ENCODE measurements around the gene GGTLC2.
"Not testable (repeated sequence)": the region's sequence is repeated elsewhere in the genome, so short reads cannot be mapped to it uniquely, and the experiment has no call there.

The GGTLC2 gene

GRCh38 chr22:22650398-22650797 is 6.0 kb downstream of the GGTLC2 start:
- H3K27me3 ChIP-seq (ENCODE audit: insufficient read depth, low read length, poor library complexity, severe bottlenecking); H3K9ac ChIP-seq (ENCODE audit: low read depth, low read length, poor library complexity, severe bottlenecking); H3K4me3 ChIP-seq (ENCODE audit: low read length, poor library complexity, severe bottlenecking); H3K4me2 ChIP-seq (ENCODE audit: low read depth, low read length, poor library complexity, severe bottlenecking); H3K36me3 ChIP-seq (ENCODE audit: insufficient read depth, low read length); H4K20me1 ChIP-seq (ENCODE audit: insufficient read depth, low read length, poor library complexity, severe bottlenecking); H3K4me1 ChIP-seq (ENCODE audit: insufficient read depth, low read length, poor library complexity, severe bottlenecking); H2AFZ ChIP-seq (ENCODE audit: low read length); H3K9me2 ChIP-seq (replicated peaks; ENCODE audit: low read depth, low read length); H3K9me3 ChIP-seq (ENCODE audit: insufficient read depth, low read depth, low read length); H3K79me2 ChIP-seq (ENCODE audit: insufficient read depth, low read length); H3F3A ChIP-seq (ENCODE audit: low read depth): not testable (repeated sequence)

GRCh38 chr22:22650803-22651515 is 6.5 kb downstream of the GGTLC2 start:
- H3K9me2 ChIP-seq (replicated peaks; ENCODE audit: low read depth, low read length); H3K9me3 ChIP-seq (ENCODE audit: insufficient read depth, low read depth, low read length); H3F3A ChIP-seq (ENCODE audit: low read depth); H3K36me3 ChIP-seq (ENCODE audit: insufficient read depth, low read length); H2AFZ ChIP-seq (ENCODE audit: low read length); H4K20me1 ChIP-seq (ENCODE audit: insufficient read depth, low read length, poor library complexity, severe bottlenecking); H3K79me2 ChIP-seq (ENCODE audit: insufficient read depth, low read length); H3K4me2 ChIP-seq (ENCODE audit: low read depth, low read length, poor library complexity, severe bottlenecking); H3K27me3 ChIP-seq (ENCODE audit: insufficient read depth, low read length, poor library complexity, severe bottlenecking); H3K4me3 ChIP-seq (ENCODE audit: low read length, poor library complexity, severe bottlenecking); H3K9ac ChIP-seq (ENCODE audit: low read depth, low read length, poor library complexity, severe bottlenecking): not testable (repeated sequence)
- peaks cover 15% of the 10 kb centered on the region for H3K4me1 ChIP-seq (ENCODE audit: insufficient read depth, low read length, poor library complexity, severe bottlenecking)

- not testable (repeated sequence) for H3K9me3 ChIP-seq (ENCODE audit: insufficient read depth, low read depth, low read length); H3K9me2 ChIP-seq (replicated peaks; ENCODE audit: low read depth, low read length); H3K36me3 ChIP-seq (ENCODE audit: insufficient read depth, low read length); H2AFZ ChIP-seq (ENCODE audit: low read length); H4K20me1 ChIP-seq (ENCODE audit: insufficient read depth, low read length, poor library complexity, severe bottlenecking); H3K4me3 ChIP-seq (ENCODE audit: low read length, poor library complexity, severe bottlenecking); H3K79me2 ChIP-seq (ENCODE audit: insufficient read depth, low read length); H3F3A ChIP-seq (ENCODE audit: low read depth); H3K9ac ChIP-seq (ENCODE audit: low read depth, low read length, poor library complexity, severe bottlenecking); H3K27me3 ChIP-seq (ENCODE audit: insufficient read depth, low read length, poor library complexity, severe bottlenecking); H3K4me2 ChIP-seq (ENCODE audit: low read depth, low read length, poor library complexity, severe bottlenecking)
- peaks cover 16% of the 10 kb centered on the region for H3K4me1 ChIP-seq (ENCODE audit: insufficient read depth, low read length, poor library complexity, severe bottlenecking)
These were observed 7.2 kb downstream of the GGTLC2 start for GRCh38 chr22:22651593-22651992.

- H4K20me1 ChIP-seq (ENCODE audit: insufficient read depth, low read length, poor library complexity, severe bottlenecking); H3K9ac ChIP-seq (ENCODE audit: low read depth, low read length, poor library complexity, severe bottlenecking); H3K9me3 ChIP-seq (ENCODE audit: insufficient read depth, low read depth, low read length); H3K4me3 ChIP-seq (ENCODE audit: low read length, poor library complexity, severe bottlenecking); H3K27me3 ChIP-seq (ENCODE audit: insufficient read depth, low read length, poor library complexity, severe bottlenecking); H3K9me2 ChIP-seq (replicated peaks; ENCODE audit: low read depth, low read length); H3F3A ChIP-seq (ENCODE audit: low read depth); H3K36me3 ChIP-seq (ENCODE audit: insufficient read depth, low read length); H3K79me2 ChIP-seq (ENCODE audit: insufficient read depth, low read length); H3K4me2 ChIP-seq (ENCODE audit: low read depth, low read length, poor library complexity, severe bottlenecking); H2AFZ ChIP-seq (ENCODE audit: low read length): not testable (repeated sequence)
- H3K4me1 ChIP-seq (ENCODE audit: insufficient read depth, low read length, poor library complexity, severe bottlenecking): peaks cover 16% of the 10 kb centered on the region
These were observed 7.7 kb downstream of the GGTLC2 start for GRCh38 chr22:22652102-22652501.

DNA sequence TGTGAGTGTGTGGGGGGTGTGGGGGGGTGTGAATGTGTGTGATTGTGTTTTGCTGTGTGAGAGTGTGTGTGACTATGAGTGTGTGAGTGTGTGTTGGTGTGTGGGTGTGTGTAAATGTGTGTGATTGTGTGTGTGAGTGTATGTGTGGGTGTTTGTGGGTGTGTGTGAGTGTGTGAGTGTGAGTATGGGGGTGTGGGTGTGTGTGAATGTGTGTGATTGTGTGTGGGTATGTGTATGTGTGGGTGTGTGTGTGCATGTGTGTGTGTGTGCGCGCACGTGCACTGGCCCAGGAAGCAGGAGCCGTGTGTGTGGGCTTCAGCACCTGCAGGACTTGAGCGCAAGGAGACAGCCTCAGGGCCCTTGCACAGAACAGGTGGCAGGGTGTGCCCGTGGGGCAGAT is 8.2 kb downstream of the GGTLC2 start:
- not testable (repeated sequence) for H3K9ac ChIP-seq (ENCODE audit: low read depth, low read length, poor library complexity, severe bottlenecking); H3K79me2 ChIP-seq (ENCODE audit: insufficient read depth, low read length); H3K9me3 ChIP-seq (ENCODE audit: insufficient read depth, low read depth, low read length); H2AFZ ChIP-seq (ENCODE audit: low read length); H4K20me1 ChIP-seq (ENCODE audit: insufficient read depth, low read length, poor library complexity, severe bottlenecking); H3F3A ChIP-seq (ENCODE audit: low read depth); H3K27me3 ChIP-seq (ENCODE audit: insufficient read depth, low read length, poor library complexity, severe bottlenecking); H3K9me2 ChIP-seq (replicated peaks; ENCODE audit: low read depth, low read length); H3K36me3 ChIP-seq (ENCODE audit: insufficient read depth, low read length); H3K4me2 ChIP-seq (ENCODE audit: low read depth, low read length, poor library complexity, severe bottlenecking); H3K4me3 ChIP-seq (ENCODE audit: low read length, poor library complexity, severe bottlenecking)
- H3K4me1 ChIP-seq (ENCODE audit: insufficient read depth, low read length, poor library complexity, severe bottlenecking): peaks cover 16% of the 10 kb centered on the region

All from Loucy (cell line).